LNCaP clone FGC (cell line): ENCODE results near the gene UTS2.

Experiments used
- DNase-seq: peaks from one replicate; pipeline ENCODE4 v3.0.0-alpha.2; 2011; ENCODE audit warnings: low read depth
- H3K4me3 ChIP-seq: 2 replicates; pipeline ENCODE4 v1.5.1; 2011; ENCODE audit warnings: mild to moderate bottlenecking, low read depth, low read length, control low read depth
- TF ChIP-seq, protein P1 (sequence below): IDR thresholded peaks from 2 replicates; pipeline ENCODE4 v1.5.1; 2012; ENCODE audit warnings: mild to moderate bottlenecking; ENCODE audit not compliant: control insufficient read depth, insufficient read depth; ENCODE audit errors: extremely low read depth

Gene UTS2

DNA sequence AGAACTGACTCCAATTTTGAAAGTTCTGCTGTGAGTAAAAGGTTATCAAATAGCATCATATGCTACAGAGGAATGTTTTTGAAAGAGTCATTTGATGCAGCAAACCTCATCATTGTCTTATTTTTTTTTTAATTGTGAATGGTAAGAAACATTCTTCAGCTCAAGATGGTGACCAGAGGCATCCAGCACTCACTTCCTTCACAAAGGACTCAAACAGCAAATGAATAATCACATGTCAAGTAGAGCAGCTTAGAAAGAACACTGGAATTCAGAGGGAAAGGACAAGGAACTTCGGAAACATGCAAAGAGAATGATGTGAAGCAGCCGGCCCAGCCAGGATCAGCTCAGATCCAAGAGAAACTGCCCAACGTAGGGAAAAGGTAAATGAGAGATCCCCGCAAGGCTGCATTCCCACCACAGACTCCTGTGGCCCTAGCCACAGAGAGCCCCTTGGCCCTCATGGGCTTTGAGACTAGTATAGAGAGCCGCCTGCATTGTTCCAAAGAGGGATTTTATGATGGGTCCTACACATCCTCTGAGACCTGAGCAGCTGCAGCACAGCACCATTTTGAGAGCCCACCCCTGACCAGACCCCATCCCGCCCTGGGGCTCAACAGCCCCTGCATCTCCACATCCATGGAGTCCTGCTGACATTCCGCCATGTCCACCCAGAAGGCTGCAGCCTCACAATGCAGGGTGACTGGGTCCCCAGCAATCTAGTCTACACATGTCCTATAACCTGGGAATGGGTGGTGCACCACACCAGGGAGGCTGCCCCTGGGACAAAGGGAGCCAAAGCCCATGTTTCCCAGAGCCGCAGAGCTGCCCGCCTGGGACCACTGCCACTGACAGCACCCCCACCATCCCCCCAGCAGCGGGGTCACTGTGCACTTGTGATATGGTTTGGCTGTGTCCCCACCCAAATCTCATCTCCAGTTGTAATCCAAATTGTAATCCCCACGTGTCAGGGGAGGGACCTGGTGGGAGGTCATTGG, 21.2 kb upstream of the UTS2 start:
- DNase-seq, result no peak
- no peak overlapping the region for H3K4me3 ChIP-seq
- TF ChIP-seq, protein P1, sequence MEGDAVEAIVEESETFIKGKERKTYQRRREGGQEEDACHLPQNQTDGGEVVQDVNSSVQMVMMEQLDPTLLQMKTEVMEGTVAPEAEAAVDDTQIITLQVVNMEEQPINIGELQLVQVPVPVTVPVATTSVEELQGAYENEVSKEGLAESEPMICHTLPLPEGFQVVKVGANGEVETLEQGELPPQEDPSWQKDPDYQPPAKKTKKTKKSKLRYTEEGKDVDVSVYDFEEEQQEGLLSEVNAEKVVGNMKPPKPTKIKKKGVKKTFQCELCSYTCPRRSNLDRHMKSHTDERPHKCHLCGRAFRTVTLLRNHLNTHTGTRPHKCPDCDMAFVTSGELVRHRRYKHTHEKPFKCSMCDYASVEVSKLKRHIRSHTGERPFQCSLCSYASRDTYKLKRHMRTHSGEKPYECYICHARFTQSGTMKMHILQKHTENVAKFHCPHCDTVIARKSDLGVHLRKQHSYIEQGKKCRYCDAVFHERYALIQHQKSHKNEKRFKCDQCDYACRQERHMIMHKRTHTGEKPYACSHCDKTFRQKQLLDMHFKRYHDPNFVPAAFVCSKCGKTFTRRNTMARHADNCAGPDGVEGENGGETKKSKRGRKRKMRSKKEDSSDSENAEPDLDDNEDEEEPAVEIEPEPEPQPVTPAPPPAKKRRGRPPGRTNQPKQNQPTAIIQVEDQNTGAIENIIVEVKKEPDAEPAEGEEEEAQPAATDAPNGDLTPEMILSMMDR, result no peak

DNA sequence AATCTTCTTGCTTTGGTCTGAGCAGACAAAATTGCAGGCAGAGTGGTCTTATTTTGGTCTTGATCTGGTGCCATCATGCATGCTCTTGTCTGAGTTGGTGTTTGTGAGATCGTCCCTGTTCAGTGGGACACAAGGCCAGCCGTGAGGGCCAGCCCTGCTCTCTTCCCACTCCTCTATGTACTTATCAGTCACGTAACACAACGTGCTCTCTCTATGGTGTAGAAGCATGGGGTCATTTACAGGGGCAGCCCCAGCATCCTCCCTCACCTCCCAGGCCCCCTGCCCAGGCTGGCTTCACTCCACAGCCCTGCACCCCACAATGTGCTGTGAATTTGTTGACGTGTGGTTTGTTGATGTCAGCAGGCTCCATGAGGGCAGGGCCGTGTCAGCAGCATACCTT, 18.3 kb upstream of the UTS2 start:
- TF ChIP-seq, protein P1, result no peak
- DNase-seq, result no peak
- no peak overlapping the region for H3K4me3 ChIP-seq

DNA sequence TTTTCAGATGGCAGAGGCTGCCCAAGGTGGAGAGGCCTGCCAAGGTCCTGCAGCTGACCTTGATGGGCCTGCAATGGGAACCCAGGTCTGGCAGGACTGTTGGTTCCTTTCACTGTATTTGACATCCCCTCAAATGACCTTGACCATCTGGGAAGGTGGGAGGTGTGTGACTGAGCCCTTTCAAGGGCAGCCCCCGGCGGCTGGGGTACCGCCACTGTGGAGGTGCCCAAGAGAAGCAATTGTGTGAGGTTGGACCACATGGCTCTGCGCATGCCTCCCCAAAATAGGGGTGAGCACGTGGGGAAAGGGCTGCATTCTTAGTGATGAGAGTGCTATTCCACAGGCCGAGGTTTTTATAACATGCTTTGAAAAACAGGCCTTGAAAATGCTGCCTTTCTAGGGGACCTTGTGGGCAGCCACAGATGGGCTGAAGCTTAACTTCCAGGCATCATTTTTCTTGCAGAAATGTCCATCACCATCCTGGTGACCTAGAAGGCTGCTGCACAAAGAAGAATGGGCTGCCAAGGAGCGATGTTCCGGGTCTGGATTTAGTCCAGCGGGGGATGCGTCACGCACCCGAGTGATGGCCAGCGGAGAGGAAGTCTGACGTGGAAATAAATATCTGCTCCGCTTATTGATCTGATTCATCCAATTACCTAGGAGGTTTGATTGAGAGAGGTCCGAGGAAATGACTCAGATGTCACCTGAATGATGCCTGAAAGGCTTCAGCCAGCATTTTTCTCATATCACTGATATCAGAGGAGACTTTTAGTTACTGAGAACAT, 16.5 kb upstream of the UTS2 start:
- TF ChIP-seq, protein P1, result no peak
- no peak overlapping the region for H3K4me3 ChIP-seq

DNA sequence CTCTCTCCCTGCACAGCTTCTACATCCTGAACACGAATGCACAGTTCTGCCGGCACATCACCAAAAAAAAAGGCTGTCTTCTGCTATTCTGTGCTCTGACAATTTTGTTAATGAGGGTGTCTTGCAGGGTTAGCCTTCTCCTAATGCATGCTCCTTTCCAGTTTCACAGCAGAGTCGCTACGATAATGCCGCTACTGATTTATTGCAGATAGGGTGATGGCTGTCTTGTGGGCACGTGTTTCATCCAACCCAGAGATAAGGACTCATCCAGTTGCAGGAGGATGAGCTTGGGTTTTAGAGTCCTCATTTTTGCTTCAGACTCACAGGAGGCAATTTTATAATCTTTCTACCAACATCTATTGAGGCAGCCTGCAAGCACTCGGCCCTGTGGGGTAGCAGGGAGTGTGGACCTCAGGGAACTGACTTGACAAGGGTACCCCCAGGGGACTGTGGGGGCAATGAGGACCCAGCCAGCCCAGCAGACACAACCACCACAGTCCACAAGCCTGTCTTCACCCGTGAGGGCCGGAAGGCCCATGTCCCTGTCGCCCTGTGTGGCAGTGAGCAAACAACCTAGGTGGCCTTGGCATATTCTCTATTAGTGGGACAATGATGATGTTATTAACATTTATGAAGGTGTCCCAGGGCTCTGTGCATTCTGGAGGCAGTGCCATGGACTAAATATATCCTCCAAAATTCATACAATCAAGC, 15.4 kb upstream of the UTS2 start:
- TF ChIP-seq, protein P1, result no peak
- DNase-seq, result no peak
- H3K4me3 ChIP-seq, result no peak overlapping the region

More for the DNA sequence above, 16.5 kb upstream of the UTS2 start:
- no peak for DNase-seq

DNA sequence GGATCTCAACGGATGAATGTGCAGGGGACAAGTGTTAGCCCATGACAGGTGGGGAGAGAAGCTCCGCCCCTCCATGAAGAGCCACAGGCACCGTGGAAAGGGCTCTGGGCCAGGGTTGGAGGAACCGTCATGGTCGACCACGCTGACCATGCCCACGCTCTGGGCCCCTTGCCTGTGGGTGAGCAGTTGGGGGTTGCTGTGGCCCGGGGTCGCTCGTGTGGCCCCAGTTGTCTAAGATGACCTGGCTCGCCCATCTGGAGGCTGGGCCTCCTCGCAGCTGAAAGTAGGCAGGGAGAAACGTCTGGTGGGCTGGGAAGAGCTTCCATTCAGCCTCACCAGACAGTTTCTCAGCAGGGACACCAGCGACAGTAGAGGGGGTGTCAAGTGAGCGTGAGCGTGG, 13.1 kb upstream of the UTS2 start:
- TF ChIP-seq, protein P1, result no peak
- DNase-seq, result no peak

DNA sequence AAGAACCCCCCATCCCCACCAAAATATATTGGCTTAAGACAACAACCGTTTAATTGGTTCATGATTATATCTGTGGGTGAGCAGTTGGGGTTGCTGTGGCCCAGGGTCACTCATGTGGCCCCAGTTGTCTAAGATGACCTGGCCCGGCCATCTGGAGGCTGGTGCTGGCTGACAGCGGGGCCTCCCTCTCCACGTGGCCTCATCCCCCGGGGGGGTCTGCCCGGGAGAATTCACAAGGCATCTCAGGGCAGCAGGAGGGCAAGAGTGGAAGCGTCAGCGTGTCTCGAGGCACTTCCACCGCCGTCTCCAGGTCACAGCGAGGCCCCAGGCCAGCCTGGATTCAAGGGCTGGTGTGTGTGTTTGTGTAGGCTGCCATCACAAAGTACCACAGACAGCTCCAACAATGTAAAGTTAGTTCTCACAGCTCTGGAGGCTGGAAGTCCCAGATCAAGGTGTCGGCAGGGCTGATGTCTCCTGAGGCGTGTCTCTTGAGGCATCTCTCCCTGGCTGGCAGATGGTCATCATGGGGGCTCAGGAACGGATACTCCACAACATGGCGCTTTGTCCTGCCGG, 11.0 kb upstream of the UTS2 start:
- no peak for DNase-seq
- TF ChIP-seq, protein P1, result no peak
- H3K4me3 ChIP-seq, result no peak overlapping the region

More for the DNA sequence above, 13.1 kb upstream of the UTS2 start:
- no peak overlapping the region for H3K4me3 ChIP-seq
